ENCODE data around the gene CCDC50.

The CCDC50 gene

DNA sequence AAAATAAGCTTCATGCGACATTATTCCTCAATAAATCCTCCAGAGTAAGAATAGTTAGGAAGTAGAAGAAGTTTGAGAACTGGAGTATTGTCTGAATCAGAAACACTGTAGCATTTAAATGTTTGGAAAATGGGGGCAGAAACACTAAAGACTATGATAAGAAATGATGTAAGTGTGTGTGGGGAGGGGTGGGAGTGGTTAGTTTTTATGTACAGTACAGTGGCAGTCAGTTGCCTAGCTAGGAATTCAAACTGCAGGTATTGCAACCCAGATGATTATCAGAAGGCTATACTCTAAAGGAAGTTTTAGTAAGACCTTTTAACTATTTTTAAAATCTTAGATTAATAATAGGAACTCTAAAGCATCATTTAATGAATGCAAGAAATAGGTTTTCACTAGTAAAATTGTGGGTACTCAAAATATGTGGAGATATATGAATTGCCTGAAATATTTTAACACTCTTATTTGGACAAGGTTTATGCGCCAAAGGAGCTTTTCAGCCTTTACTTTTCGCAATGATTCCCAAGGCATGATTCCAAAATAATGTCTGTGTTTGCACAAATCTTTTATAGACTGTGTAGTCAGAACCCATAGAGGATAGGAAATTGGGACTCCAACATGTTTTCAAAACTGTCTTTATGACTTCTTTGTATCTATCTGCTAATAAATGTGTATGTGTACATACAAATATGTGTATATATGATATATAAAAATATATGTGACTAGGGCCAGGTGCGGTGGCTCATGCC is 8.0 kb upstream of the CCDC50 start:
- DNase-seq, result no peak

DNA sequence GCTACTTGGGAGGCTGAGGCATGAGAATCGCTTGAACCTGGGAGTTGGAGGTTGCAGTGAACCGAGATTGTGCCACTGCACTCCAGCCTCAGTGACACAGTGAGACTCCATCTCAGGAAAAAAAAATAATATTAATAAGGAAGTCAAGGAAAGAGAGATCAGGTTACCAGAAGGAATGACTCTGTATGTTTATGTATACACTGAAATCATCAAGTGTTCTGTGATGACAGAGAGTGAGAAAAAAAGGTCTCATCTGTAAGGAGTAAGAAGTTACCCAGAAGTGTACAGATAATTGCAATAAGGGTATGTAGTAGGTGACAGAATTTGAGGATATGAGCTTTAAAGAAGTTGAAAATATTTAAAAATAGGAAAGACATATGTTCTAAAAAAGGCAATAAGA is 4.3 kb upstream of the CCDC50 start:
- no peak for DNase-seq

DNA sequence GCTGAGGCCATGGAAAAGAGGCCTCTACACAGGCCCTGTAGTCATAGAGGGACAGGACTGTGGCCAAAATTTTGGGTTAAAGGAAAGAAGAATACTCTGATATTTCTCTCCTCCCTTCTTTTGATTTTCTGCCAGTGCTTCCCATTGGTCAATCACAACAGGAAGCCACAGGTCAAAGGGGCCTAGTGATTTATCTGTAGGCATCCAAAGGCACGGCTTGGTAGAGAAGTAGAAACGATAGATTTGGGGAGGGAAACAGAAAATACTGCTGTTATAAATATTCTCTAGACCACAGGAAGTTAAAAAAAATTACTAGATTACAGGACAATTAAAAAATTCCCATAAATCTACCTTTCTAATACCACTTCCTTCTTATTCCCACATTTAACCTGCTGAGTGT is 1.7 kb upstream of the CCDC50 start:
- no peak for DNase-seq

DNA sequence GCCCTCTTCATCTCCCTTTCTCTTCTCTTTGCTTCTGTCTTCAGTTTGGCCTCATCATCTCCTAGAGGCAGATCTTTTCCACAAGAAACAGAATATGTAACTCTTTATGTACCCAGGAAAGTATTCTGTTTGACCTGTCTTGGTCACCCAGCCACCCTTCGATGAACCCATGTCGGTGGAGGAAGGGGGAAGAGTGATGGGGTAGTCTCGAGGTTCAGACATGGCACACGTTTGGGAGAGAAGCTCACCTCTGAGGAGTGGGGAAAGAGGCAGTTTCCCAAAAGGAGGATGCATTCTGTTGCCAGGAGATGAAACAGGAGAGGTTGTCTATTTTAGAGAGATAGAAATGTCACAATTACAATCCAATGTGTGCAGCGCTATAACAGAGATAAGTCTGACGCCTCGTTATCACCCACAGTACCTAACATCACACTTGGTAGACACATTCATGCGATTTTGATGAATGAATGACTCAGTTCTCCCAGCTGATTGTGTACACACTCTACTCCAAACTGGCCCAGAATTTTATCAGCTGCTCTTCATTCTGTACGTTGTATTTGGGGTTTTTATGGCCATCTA is 722 bp upstream of the CCDC50 start:
- no peak for DNase-seq

DNA sequence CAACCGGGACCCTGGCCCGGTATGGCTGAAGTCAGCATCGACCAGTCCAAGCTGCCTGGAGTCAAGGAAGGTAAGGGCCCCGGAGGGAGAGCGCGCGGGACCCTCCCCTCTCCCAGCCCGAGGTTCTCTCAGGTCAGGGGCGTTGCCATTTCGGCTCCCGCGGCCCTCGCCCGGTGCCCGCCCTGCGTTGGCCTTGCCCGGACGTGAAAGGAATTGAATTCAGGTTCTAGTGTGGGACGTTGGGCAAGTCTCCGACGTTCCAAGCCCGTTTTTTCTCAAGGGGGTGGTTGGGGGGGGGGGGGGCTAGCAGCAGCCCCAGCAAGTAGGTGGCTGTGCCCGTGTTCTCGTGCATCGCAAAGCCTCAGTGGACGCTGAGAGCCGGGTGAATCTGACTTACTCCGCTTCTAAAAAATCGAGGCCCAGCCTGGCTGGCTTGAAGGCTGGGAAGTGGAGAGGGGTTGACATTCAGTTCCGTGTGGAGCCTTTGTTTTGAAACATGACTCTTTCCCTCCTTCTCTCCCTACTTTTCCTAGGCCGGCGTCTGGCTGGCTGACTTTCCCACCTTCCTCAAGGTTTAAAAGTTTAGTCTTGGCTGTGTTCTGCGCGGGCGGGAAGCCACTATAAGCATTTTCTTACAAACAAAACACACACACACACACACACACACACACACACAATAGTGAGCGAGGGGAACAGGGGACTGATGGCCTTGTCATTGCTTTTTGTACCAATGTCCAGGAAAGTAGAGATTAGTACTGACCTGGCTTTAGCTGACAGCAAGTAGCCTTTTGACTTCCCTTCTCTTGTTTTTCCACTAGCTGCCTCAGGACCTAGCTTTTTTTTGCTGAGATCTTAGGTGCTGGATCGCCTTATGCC is 698 bp downstream of the CCDC50 start, which contains the start of gene UTS2B:
Gene UTS2B, minus strand, starts transcription at position 873 of the 876 bp plus-strand sequence. CDS start 48,337 bp downstream, outside the sequence.
- peak; percentile 65 for DNase-seq

DNA sequence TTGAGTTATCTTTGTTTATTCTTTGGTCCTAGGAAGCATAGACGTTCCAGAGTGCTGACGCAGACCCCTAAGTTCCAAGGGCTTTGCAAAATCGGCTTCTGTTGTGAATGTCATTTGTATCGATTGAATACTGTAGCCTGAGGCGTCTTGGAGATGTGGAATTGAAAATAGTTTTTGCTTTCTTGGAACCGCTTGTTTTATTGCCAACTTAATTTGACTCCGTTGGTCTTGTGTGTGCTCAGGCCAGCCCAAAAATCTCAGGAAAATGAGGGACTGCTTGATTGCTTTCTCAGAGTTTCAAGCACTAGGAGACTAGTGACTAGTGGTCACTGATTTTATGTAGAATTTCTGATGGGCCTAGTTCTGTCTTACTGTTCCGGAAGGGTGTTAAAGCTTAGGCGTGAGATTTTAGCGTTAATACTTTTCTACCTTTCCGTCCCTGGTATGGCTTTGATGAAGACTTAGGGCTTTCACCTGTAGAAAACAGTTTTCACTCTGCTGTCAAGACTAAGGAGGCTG is 1.4 kb downstream of the CCDC50 start:
- DNase-seq, result no peak

DNA sequence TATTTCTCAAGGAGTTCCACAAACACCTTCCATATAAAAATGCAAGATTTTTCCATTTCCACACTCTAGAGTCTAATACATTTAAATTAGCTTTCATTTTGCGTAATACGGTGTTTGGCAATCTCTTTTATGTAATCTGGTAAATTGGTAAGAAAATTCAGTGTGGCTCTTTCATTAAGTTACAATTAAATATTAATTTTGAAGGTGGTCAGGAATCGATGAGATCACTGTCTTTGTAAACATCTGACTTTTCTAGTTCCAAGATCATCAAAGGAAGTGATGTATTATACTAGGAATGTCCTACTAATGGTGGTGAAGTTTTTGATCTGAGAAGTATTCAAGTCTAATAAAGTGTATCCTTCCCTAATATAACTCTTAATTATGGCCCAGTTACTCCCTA is 2.2 kb downstream of the CCDC50 start:
- DNase-seq, result no peak

DNA sequence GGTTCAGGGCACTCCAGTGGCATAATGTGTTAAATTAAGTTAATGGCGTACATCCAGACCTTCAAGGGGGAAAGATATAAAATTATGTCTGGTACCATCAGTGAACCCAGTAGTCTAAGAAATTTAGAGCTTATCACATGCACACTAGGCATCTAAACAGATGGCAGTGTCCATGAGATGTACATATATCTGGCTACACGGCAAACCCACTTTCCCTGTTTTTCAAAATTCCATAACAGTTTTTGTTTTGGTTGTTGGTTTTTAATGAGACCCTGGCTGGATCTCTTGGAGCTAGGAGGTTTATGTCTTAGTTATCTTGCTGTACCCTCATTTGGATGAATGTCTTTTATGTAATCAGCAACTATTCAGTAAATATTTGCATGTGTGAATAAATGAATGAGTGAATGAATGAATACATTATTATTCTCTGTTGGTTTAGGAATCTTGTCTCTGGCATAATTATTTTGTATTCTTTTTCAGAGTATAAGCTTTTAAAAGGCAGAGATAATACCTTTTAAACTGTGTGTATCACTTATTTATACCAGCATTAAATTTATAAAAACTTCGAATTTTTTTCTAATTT is 4.2 kb downstream of the CCDC50 start:
- DNase-seq, result no peak

DNA sequence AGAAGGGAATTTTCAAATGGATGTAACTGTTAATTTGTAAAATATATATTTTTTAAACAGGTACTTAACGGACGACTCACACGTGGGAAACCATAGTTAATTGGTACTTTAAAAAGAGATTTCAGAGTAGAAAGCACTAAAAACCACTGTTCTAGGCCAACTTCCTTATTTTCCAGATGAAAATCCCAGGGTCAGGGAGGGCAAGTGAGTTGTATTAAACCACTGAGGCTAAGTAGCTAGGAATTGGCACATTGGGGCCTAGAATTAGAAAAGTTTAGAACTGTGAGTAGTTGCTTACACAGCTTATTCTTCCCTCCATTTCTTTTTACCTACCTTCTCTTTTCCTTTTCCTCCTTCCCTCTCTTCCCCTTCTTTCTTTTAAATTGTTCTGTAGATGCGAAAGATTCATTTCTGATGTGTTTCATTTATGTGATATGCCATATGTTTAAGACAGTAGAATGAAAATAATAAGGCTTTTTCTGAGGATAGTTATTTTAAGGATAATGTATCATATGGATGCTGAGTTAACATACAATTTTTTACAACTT is 5.2 kb downstream of the CCDC50 start:
- DNase-seq, result no peak

DNA sequence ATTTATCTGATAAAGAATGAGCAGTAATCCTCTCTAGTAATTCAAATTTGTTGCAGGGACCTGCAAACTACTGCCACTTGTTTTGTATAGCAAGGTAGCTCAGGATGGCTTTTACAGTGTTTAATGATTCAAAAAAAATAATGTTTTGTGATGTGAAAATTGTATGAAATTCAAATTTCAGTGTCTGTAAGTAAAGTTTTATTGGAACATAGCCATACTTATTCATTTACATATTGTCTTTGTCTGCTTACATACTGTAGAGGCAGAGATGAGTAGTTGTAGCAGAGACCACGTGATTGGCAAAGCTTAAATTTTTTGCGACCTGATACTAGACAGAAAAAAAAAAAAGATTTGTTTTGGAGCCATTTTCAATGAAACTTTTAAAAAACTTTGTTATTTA is 7.6 kb downstream of the CCDC50 start:
- no peak for DNase-seq

DNA sequence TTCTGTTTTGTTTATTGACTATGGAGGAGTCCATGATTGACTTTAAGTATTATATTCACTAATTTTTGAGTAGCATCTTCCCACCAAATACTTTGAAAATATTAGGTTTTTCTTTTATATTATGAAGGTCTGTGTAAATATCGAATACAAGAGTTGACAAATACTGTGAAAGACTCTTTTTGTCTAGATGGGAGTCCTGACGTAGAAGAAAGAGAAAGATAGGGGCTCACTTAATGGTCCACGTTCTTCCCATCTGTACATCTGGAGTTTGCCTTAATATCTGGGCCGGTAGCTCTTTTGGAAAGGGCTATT is 8.9 kb downstream of the CCDC50 start:
- DNase-seq, result no peak

DNA sequence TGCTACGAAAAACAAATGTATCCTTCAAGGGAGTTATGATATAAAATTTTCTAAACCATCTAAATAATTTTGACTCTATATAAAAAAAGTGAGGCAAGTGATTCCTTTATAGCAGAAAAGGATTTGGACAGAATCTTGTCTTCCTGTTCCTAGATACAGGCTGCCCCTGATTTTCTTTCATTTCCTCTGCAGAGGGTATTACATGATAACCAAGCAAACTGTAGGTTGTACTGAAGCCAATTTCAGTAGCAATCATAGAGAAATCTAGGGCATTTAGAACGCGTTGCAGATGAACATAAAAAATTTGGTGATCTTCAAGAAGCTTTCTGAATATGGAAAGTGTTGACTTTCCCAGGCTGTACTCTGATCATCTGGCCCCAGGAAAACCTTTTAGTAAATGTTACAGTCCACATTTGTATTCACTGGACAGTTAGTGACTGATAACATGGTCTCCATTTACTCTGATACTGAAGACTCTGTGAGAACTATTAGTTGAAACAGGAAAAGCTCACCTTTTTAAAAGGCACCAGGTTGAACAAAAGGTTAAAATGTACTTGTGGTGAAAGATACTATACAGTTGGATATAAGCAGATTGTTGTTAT is 10.2 kb downstream of the CCDC50 start:
- no peak for DNase-seq

DNA sequence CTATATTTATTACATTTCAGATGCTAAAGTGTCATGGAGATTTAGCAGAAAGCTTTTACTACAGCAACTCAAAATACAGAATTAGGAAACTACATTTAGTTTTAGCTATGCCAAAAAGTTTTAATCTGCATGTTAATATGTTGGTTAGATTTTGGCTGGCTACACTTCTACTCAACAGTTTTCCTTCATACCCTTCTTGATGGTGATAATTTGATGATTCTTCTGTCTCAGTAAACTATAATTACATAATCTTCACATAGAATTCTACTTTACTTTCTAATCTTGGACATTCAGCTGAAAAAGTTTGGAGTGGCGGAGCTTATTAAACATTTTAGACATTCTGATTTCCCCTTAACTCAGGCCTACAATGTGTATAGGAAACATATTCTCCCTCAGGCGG is 11.2 kb downstream of the CCDC50 start:
- DNase-seq, result no peak

DNA sequence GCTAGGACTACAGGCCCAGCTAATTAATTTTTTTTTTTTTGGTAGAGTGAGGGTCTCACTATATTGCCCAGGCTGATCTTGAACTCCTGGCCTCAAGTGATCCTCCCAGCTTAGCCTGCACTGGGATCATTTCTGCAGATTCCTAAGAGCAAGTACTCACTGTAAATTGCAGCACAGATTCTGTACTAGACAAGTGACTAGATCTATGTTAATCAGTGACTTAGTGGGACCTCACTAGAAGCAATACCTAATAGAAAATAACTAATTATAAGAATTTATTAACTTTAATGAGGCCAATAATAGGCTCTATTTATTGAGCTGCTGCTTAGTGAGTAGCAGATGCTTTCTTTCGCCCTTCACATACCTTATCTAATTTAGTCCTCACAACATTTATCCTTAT is 11.8 kb downstream of the CCDC50 start:
- no peak for DNase-seq

DNA sequence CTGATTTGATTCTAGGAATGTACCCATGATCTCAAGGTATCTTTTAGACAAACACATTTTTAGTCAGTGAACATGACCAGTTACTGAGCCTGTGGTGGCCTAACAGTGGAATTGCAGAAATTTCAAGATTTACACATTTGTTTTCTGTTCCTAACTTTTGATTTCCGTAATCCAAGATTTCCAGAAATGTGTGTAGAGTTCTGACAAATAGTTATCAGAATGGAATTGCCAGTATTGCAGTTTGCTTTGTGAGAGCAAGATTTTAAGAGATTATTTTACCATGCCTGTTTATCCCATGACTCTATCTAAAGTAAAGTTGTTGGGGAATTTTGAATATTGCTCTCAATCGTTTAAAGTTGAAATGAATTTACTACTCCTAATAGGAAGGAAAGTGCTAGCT is 12.8 kb downstream of the CCDC50 start:
- DNase-seq, result no peak

DNA sequence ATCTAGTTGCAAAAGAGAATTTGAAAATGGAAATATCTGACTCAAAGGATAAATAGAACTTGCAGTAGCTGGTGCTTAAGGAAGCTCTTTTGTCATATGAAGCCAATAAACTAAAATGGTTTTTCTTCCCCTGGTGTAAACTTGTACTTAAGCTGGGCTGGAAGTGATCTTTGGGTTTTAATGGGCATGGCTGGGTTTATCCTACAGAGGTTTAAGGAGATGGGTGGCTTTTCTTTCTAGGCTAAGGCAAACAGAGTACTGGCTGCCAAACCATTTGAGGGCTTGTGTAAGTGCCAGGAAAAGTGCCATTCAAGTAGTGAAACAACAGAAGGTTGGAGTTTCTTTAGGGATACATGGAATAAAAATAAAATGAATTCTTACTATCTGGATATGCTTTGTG is 13.2 kb downstream of the CCDC50 start:
- no peak for DNase-seq

DNA sequence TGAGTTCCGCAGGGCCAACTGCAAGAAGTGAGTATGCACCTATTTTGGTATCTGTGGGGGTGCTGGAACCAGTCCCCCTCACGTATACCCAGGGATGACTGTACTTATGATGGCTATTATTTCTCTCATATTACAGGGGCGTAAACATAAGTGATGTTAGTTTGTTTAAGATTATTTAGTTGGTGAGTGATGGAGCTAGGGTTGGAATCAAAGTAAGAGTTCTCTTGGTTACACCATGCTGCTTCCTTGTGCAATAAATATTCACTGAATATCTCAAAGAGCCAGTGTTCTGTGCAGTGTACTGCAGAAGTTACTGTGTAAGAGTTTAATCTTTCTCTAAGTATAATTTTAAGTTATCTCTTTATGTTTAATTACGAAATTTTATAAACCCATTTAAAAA is 13.9 kb downstream of the CCDC50 start:
- DNase-seq, result no peak

DNA sequence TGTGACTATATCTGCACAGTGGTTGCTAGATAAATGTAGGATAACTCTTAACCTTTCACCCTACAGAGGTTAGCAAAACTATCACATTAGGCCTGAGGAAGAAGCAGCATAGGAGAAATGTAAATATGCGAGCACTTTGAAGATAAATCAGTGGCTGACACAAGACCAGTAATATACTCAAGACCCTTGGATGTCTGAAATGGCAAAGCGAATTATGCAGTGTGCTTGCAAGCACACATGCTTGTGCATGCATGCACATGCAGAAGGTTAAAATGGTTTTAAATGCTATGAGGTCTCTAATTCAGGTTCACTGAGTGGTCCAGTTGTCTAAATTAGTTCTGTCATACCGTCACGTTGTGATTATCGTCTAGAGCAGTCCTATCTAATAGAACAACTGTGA is 14.7 kb downstream of the CCDC50 start:
- no peak for DNase-seq

DNA sequence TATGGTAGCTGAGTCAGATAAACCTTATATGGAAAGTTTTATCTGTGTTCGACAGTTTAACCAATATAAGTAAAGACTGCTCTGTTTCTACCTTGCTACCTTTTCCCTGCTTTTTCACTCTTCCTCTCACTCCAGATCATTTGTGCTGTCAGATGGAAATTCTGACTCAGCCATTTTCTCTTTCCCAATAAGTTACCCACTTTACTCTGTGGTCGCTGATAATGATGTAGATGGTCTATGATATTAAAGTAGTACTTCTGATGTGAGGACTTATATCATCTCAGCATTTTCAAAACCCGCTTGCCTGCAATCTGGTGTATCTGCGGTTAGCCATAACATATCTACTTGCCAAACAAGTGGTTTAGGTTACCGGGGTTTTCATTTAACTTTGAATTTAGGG is 16.1 kb downstream of the CCDC50 start:
- no peak for DNase-seq

DNA sequence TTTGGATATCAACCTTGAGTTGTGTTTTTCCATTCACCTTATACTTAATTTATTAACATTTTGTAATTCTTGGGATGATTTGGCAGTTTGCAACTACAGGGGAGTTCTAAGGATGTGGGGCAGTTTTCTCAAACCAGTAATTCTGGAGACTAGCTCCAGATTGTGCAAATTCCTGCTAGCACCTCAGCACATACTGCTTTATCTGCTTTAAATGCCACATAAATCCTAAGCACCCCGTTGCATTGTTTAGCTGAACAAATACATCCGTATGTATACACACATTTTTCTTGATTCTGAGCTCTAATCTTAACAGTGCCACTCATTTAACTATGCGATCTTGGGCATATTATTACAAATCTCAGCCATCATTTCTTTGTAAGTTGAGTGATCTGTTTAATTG is 18.0 kb downstream of the CCDC50 start:
- no peak for DNase-seq

DNA sequence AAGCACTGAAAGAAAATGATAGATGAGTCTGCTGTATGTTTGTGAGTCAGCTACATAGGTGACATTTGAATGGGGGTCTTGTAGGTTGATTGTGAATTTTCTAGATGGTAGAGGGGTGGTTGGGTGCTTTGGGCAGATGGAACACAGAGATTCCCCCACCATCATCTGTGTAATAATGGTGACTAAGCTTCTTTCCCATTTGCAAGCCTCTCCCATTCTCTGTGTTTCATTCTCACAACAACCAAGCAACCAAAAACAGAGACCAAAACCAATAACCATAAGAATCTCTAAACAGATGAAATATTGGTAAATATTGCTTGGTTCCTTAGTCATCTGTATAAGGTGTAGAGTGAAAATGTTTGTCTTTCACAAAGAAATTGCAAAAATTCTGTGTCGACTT is 18.9 kb downstream of the CCDC50 start:
- no peak for DNase-seq

DNA sequence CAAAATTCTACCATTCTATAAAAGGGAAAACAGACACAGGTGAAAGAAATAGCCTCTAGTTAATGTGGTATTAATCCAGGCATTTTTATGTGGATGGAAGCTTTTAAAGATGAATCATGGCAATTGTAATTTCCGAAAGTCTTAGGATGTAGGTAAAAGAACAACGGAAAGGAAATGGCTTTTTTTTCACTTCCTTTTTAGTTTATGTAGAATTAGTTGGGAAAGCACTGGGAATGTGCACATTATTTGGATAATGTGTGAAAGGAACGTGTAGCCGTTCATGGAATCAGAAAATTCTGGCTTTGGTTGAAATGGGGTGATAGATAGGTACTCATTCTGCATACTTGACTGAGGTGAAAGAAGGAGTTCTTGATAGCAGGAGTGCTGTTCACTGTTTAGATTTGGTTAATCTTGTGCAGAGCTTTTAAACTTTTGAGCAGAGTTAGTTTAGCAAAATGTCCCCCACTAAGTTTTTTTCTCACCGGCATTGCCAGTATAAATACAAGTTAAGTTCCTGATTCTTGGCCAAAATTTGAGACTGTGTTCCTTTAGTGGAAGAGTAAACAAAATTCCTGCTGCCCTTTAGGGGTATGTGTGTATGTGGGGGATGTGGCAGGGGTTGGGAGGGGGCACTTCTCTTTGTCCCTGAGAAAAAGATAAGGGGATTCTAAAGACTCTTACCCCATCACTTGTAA is 21.3 kb downstream of the CCDC50 start:
- no peak for DNase-seq

Measured in activated effector memory CD4-positive, alpha-beta T cell treated with anti-CD3 and anti-CD28 coated beads, Interleukin-2, amount 50 U/mL, for 16 hours (primary cell).